A673 (cell line): ENCODE results near the gene XRCC1.

Experiments used
- CTCF ChIP-seq: fragments of 300-800, 200-600 bp; sonication (generic); conservative IDR thresholded peaks from 2 replicates; pipeline ENCODE4 v1.5.1; 2017; ENCODE audit warnings: low read depth, mild to moderate bottlenecking, antibody characterized with exemption, low read length, moderate library complexity, mixed read lengths
- EZH2 ChIP-seq: fragments of 200-600 bp; sonication (generic); IDR thresholded peaks from 2 replicates; pipeline ENCODE4 v1.6.1; 2017; ENCODE audit warnings: borderline replicate concordance, low read depth, mild to moderate bottlenecking, mixed read lengths, antibody characterized with exemption, low read length; ENCODE audit not compliant: poor library complexity, severe bottlenecking

- TF ChIP-seq CTCF (peak; percentile 94), EZH2 (no peak)
Measured at GRCh38 chr19:43519436-43520088, 55.8 kb downstream of the XRCC1 start.
